ENCODE data around the gene PLEKHS1. TPM values are rescaled to one million over a fixed set of nuclear protein-coding genes. Genes with fewer than 3 reads are reported as not detected.

Gene PLEKHS1
- total RNA-seq, 2 experiments from 2014 or later: 0.08 TPM; not detected in 1

- intact Hi-C loops (cut with DNase I, micrococcal nuclease): no loop called here
- peaks cover 6% of the 10 kb centered on the region for H3K9me3 Mint-ChIP-seq
- H3K4me1 ChIP-seq (ENCODE audit: insufficient read depth, low read length): no peaks in the 10 kb centered on the region
- H3K36me3 Mint-ChIP-seq (ENCODE audit: low read depth): no peaks in the 10 kb centered on the region
- no peaks in the 10 kb centered on the region for H3K4me1 Mint-ChIP-seq (ENCODE audit: low read depth)
- no peaks in the 10 kb centered on the region for H3K27me3 ChIP-seq (ENCODE audit: control insufficient read depth in 1 of 2, insufficient read depth in 2 of 2, low read length in 2 of 2)
- no peak overlapping the region for H3K4me3 ChIP-seq (ENCODE audit: low read length)
- no peak overlapping the region for H3K4me3 Mint-ChIP-seq
- POLR2A ChIA-PET: no interaction called here
- H3K27ac Mint-ChIP-seq: no peak overlapping the region
- no peaks in the 10 kb centered on the region for H3K36me3 ChIP-seq (ENCODE audit: insufficient read depth, low read length)
- CTCF ChIA-PET: no interaction called here
- ATAC-seq (ENCODE audit: poor library complexity): no peak
- no peak overlapping the region for H3K27ac ChIP-seq (ENCODE audit: low read depth in 1 of 2, low read length in 2 of 2)
- no peak for TF ChIP-seq CTCF (IDR thresholded peaks at IDR 0.05)
- DNase-seq: no peak
- H3K9me3 ChIP-seq (ENCODE audit: control insufficient read depth in 1 of 2, insufficient read depth in 1 of 2, low read length in 2 of 2): no peaks in the 10 kb centered on the region
- peaks cover 14% of the 10 kb centered on the region for H3K27me3 Mint-ChIP-seq
These were observed 10.6 kb downstream of the PLEKHS1 start for GRCh38 chr10:113762083-113762482.

GRCh38 chr10:113764582-113764981, 13.1 kb downstream of the PLEKHS1 start:
- no peak overlapping the region for H3K27ac ChIP-seq (ENCODE audit: low read depth in 1 of 2, low read length in 2 of 2)
- peaks cover 6% of the 10 kb centered on the region for H3K9me3 Mint-ChIP-seq
- H3K4me3 Mint-ChIP-seq: no peak overlapping the region
- peaks cover 32% of the 10 kb centered on the region for H3K27me3 Mint-ChIP-seq
- H3K4me1 ChIP-seq (ENCODE audit: insufficient read depth, low read length): no peaks in the 10 kb centered on the region
- no peak overlapping the region for H3K4me3 ChIP-seq (ENCODE audit: low read length)
- no peaks in the 10 kb centered on the region for H3K36me3 Mint-ChIP-seq (ENCODE audit: low read depth)
- H3K4me1 Mint-ChIP-seq (ENCODE audit: low read depth): no peaks in the 10 kb centered on the region
- DNase-seq (no peak), ATAC-seq (ENCODE audit: poor library complexity) (no peak)
- intact Hi-C loops (cut with DNase I, micrococcal nuclease): no loop called here
- no peak for TF ChIP-seq CTCF (IDR thresholded peaks at IDR 0.05)
- H3K36me3 ChIP-seq (ENCODE audit: insufficient read depth, low read length): no peaks in the 10 kb centered on the region
- H3K27ac Mint-ChIP-seq: no peak overlapping the region
- CTCF ChIA-PET: no interaction called here
- peaks cover 6 to 7% of the 10 kb centered on the region in 2 experiments for H3K27me3 ChIP-seq (ENCODE audit: control insufficient read depth in 1 of 2, insufficient read depth in 2 of 2, low read length in 2 of 2)
- H3K9me3 ChIP-seq (ENCODE audit: control insufficient read depth in 1 of 2, insufficient read depth in 1 of 2, low read length in 2 of 2): no peaks in the 10 kb centered on the region
- POLR2A ChIA-PET: no interaction called here

GRCh38 chr10:113765910-113766309, 14.4 kb downstream of the PLEKHS1 start:
- Histone ChIP-seq H3K9me3 (ENCODE audit: control insufficient read depth in 1 of 2, insufficient read depth in 1 of 2, low read length in 2 of 2) (no peaks in the 10 kb centered on the region), H3K27me3 (ENCODE audit: control insufficient read depth in 1 of 2, insufficient read depth in 2 of 2, low read length in 2 of 2) (peaks cover 6 to 7% of the 10 kb centered on the region in 2 experiments), H3K4me3 (ENCODE audit: low read length) (no peak overlapping the region), H3K4me1 (ENCODE audit: insufficient read depth, low read length) (no peaks in the 10 kb centered on the region), H3K36me3 (ENCODE audit: insufficient read depth, low read length) (no peaks in the 10 kb centered on the region), H3K27ac (ENCODE audit: low read depth in 1 of 2, low read length in 2 of 2) (no peak overlapping the region)
- ATAC-seq (ENCODE audit: poor library complexity): no peak
- peaks cover 45% of the 10 kb centered on the region for H3K27me3 Mint-ChIP-seq
- no peaks in the 10 kb centered on the region for H3K4me1 Mint-ChIP-seq (ENCODE audit: low read depth)
- peaks cover 6% of the 10 kb centered on the region for H3K9me3 Mint-ChIP-seq
- ChIA-PET POLR2A (no interaction called here), CTCF (interaction anchor here (1.0 kb wide), 1 partner anchor 12 kb away, joined by 3 read pairs; no protein-coding TSS in a partner anchor)
- H3K36me3 Mint-ChIP-seq (ENCODE audit: low read depth): no peaks in the 10 kb centered on the region
- no peak overlapping the region for H3K27ac Mint-ChIP-seq
- TF ChIP-seq CTCF (IDR thresholded peaks at IDR 0.05): no peak
- H3K4me3 Mint-ChIP-seq: no peak overlapping the region
- DNase-seq: no peak
- intact Hi-C loops (cut with DNase I, micrococcal nuclease): no loop called here
